DOHH2 (cell line): ENCODE measurements around the gene ORAI3.

Experiments
- CTCF ChIP-seq: fragments of 200-600 bp; sonication (generic); IDR thresholded peaks from one replicate; pipeline ENCODE4 v1.5.1; 2014; ENCODE audit warnings: antibody characterized with exemption, mild to moderate bottlenecking, low read depth, low read length; ENCODE audit not compliant: poor library complexity, severe bottlenecking
- EZH2phosphoT487 ChIP-seq: fragments of 200-600 bp; sonication (generic); IDR thresholded peaks from 2 replicates; pipeline ENCODE4 v1.6.1; 2017; ENCODE audit warnings: borderline replicate concordance, mild to moderate bottlenecking, antibody characterized with exemption, low read length, moderate library complexity, mixed read lengths

GRCh38 chr16:30980434-30980833, 31.6 kb downstream of the ORAI3 start:
- TF ChIP-seq CTCF (no peak), EZH2phosphoT487 (no peak)
